GM12878 (cell line): Measurements from ENCODE around the gene AGBL1. TPM values are rescaled to one million over a fixed set of nuclear protein-coding genes. Genes with fewer than 3 reads are reported as not detected.

Source experiments
- ATAC-seq: fragments of 200-7000 bp; cut with Tn5 transposase; 3 replicates; pipeline ENCODE4 v1.9.1; 2020; ENCODE audit warnings: mild to moderate bottlenecking, moderate library complexity
- BruUV-seq: library from RNA; stranded (reverse); fragments of 400-500 nt; replicated peaks from 2 replicates; lab custom pipeline; 2021; lab: Mats Ljungman, UMichigan
- CTCF ChIA-PET: fragments of 300-600 bp; sonication (Branson Sonifier 250); formaldehyde crosslinking; extraction: SDS; loops from one replicate; lab custom pipeline; 2021; ENCODE audit warnings: inconsistent platforms; lab: Yijun Ruan, JAX
- POLR2A ChIA-PET: fragments of 350-600 bp; formaldehyde crosslinking; extraction: SDS; loops from one replicate; lab custom pipeline; 2021; ENCODE audit warnings: inconsistent platforms; lab: Charles Lee
- RAD21 ChIA-PET: fragments of 300-600 bp; sonication (Branson Sonifier 250); formaldehyde crosslinking; loops from one replicate; lab custom pipeline; 2023; ENCODE audit warnings: antibody characterized with exemption; ENCODE audit not compliant: unreplicated experiment; lab: Charles Lee
- SMC1A ChIA-PET: fragments of 300-600 bp; sonication (Branson Sonifier 250); formaldehyde crosslinking; loops from one replicate; lab custom pipeline; 2023; ENCODE audit not compliant: unreplicated experiment, uncharacterized antibody; lab: Charles Lee
- DNase-seq: peaks from one replicate; pipeline ENCODE4 v3.0.0-alpha.2; 2011; ENCODE audit warnings: low read depth, low spot score
- FAIRE-seq: peaks from 3 replicates; lab custom pipeline; 2011; peaks lifted over from hg19 to GRCh38; lab: Jason Lieb, UNC
- H2AFZ ChIP-seq: 2 replicates; pipeline ENCODE4 v1.6.0; 2011; ENCODE audit warnings: low read depth, low read length, control low read depth; ENCODE audit not compliant: control insufficient read depth
- H3K27ac ChIP-seq: 2 replicates; pipeline ENCODE4 v1.5.1; 2011; ENCODE audit warnings: control low read depth; ENCODE audit not compliant: control insufficient read depth, insufficient read depth
- H3K27me3 ChIP-seq, 2 experiments: replicated peaks in 1 of 2; 2 replicates each; pipeline versions ENCODE4 v1.6.0 to v1.6.1; 2011; ENCODE audit warnings: low read length in 1 of 2; ENCODE audit not compliant: control insufficient read depth in 2 of 2, insufficient read depth in 2 of 2
- H3K36me3 ChIP-seq, 2 experiments: 2 replicates each; pipeline ENCODE4 v1.5.1; 2011; ENCODE audit warnings: low read length in 1 of 2; ENCODE audit not compliant: control insufficient read depth in 2 of 2, insufficient read depth in 2 of 2
- H3K4me1 ChIP-seq: 2 replicates; pipeline ENCODE4 v1.6.1; 2011; ENCODE audit warnings: mild to moderate bottlenecking, low read length, moderate library complexity, mixed read lengths; ENCODE audit not compliant: control insufficient read depth, insufficient read depth
- H3K4me2 ChIP-seq: 2 replicates; pipeline ENCODE4 v1.6.0; 2011; ENCODE audit warnings: control low read depth; ENCODE audit not compliant: control insufficient read depth, insufficient read depth
- H3K4me3 ChIP-seq: fragments of 200-600 bp; sonication (generic); 2 replicates; pipeline ENCODE4 v1.5.1; 2016
- H3K79me2 ChIP-seq: 2 replicates; pipeline ENCODE4 v1.6.0; 2011; ENCODE audit warnings: low read length; ENCODE audit not compliant: control insufficient read depth, insufficient read depth
- H3K9ac ChIP-seq: 2 replicates; pipeline ENCODE4 v1.8.0; 2011; ENCODE audit warnings: low read length, control low read depth, mixed read lengths; ENCODE audit not compliant: control insufficient read depth, insufficient read depth
- H3K9me3 ChIP-seq: replicated peaks from 3 replicates; pipeline ENCODE4 v1.5.1; 2011; ENCODE audit warnings: mild to moderate bottlenecking, low read length; ENCODE audit not compliant: control insufficient read depth, insufficient read depth
- H4K20me1 ChIP-seq: 2 replicates; pipeline ENCODE4 v1.6.0; 2011; ENCODE audit not compliant: control insufficient read depth, insufficient read depth
- ASH2L ChIP-seq: fragments of 300-600, 200-600 bp; sonication (generic); IDR thresholded peaks from 2 replicates; pipeline ENCODE4 v1.6.1; 2017; ENCODE audit warnings: low read depth, mild to moderate bottlenecking, borderline replicate concordance
- CBFB ChIP-seq: IDR thresholded peaks from 2 replicates; pipeline ENCODE4 v1.6.1; 2016; ENCODE audit warnings: antibody characterized with exemption, low read depth
- GABPA ChIP-seq: IDR thresholded peaks from 2 replicates; pipeline ENCODE4 v1.6.1; 2014; ENCODE audit warnings: antibody characterized with exemption, low read depth, mild to moderate bottlenecking, inconsistent platforms
- IKZF2 ChIP-seq, 2 experiments: fragments of 450-650 bp; IDR thresholded peaks; 2 replicates each; pipeline ENCODE4 v1.6.1; 2017; ENCODE audit warnings: mild to moderate bottlenecking in 2 of 2, moderate library complexity in 2 of 2
- MTA2 ChIP-seq: fragments of 450-650 bp; IDR thresholded peaks from 2 replicates; pipeline ENCODE4 v1.6.1; 2016; ENCODE audit warnings: low read depth, mild to moderate bottlenecking, moderate library complexity
- NBN ChIP-seq: fragments of 450-650 bp; IDR thresholded peaks from 2 replicates; pipeline ENCODE4 v1.6.1; 2016
- NFXL1 ChIP-seq: fragments of 450-650 bp; IDR thresholded peaks from 2 replicates; pipeline ENCODE4 v1.6.1; 2017; ENCODE audit warnings: antibody characterized with exemption, mild to moderate bottlenecking, borderline replicate concordance
- POLR2A ChIP-seq: IDR thresholded peaks from 2 replicates; pipeline ENCODE4 v1.6.1; 2011; ENCODE audit warnings: low read depth, mild to moderate bottlenecking, low read length
- RAD21 ChIP-seq: IDR thresholded peaks from 2 replicates; pipeline ENCODE4 v1.6.1; 2011; ENCODE audit warnings: mild to moderate bottlenecking, low read depth, low read length, moderate library complexity; ENCODE audit not compliant: insufficient read depth
- SMARCA5 ChIP-seq: fragments of 450-650 bp; IDR thresholded peaks from 2 replicates; pipeline ENCODE4 v1.6.1; 2017; ENCODE audit warnings: mild to moderate bottlenecking
- SUZ12 ChIP-seq: fragments of 200-600 bp; sonication (generic); IDR thresholded peaks from one replicate; pipeline ENCODE4 v1.6.1; 2018; ENCODE audit warnings: antibody characterized with exemption, mild to moderate bottlenecking; ENCODE audit not compliant: unreplicated experiment
- TAF1 ChIP-seq: IDR thresholded peaks from 2 replicates; pipeline ENCODE4 v1.6.1; 2011; ENCODE audit warnings: mild to moderate bottlenecking, low read depth, low read length, borderline replicate concordance
- TCF12 ChIP-seq: IDR thresholded peaks from 2 replicates; pipeline ENCODE4 v1.6.1; 2011; ENCODE audit warnings: low read depth, mild to moderate bottlenecking, low read length
- TCF3 ChIP-seq: IDR thresholded peaks from 2 replicates; pipeline ENCODE4 v1.6.1; 2012; ENCODE audit warnings: low read depth, mild to moderate bottlenecking, low read length, borderline replicate concordance; ENCODE audit not compliant: insufficient read depth
- YBX1 ChIP-seq: fragments of 450-650 bp; IDR thresholded peaks from 2 replicates; pipeline ENCODE4 v1.6.1; 2016; ENCODE audit warnings: antibody characterized with exemption
- ZNF622 ChIP-seq: fragments of 450-650 bp; IDR thresholded peaks from 2 replicates; pipeline ENCODE4 v1.6.1; 2017; ENCODE audit warnings: mild to moderate bottlenecking, inconsistent platforms
- WGBS: methylation state at CpG from one replicate; pipeline ENCODE4 v1.1.6; 2016; ENCODE audit warnings: low lambda C conversion rate; ENCODE audit not compliant: insufficient replicate concordance, insufficient coverage; ENCODE audit errors: missing lambda C conversion rate; 5-methylcytosine and 5-hydroxymethylcytosine counted together
- in situ Hi-C: fragments of 300-500 bp; cut with MboI; formaldehyde crosslinking; loops from 9 replicates; pipeline ENCODE4 v1.14.3; 2018; ENCODE audit warnings: mixed read lengths
- intact Hi-C: fragments of 100-400 bp; cut with micrococcal nuclease; formaldehyde crosslinking; loops from one replicate; pipeline ENCODE4 v1.14.2; 2022; ENCODE audit not compliant: unreplicated experiment
- polyA plus RNA-seq, 11 experiments: library from polyadenylated mRNA; depleted of rRNA in 4 of 11; unstranded in 6 of 11; stranded (reverse) in 5 of 11; fragments of >200 nt; fragmentation: Nextera tagmentation in 4 of 11; fragmentation: Illumina TruSeq in 1 of 11; extraction: Ambion mirVana in 4 of 11; extraction: Trizol in 1 of 11; gene quantifications; 1 replicate in 1 of 11; 2 replicates in 10 of 11; pipeline versions ENCODE4 v1.2.1 to v1.2.3, GENCODE V29; 2011 to 2016; ENCODE audit warnings: inconsistent platforms in 2 of 11, missing spikeins in 2 of 11, low read depth in 1 of 11
- total RNA-seq, 4 experiments: library from RNA; depleted of rRNA in 3 of 4; stranded (reverse); fragments of >200 nt in 3 of 4; fragmentation: Illumina TruSeq in 1 of 4; extraction: Trizol in 1 of 4; gene quantifications; 2 replicates each; pipeline versions ENCODE4 v1.2.1 to v1.2.3, GENCODE V29; 2013 to 2021
- TF ChIP-seq, protein P1 (sequence below): fragments of 450-650 bp; IDR thresholded peaks from 2 replicates; pipeline ENCODE4 v1.6.1; 2014; ENCODE audit warnings: mild to moderate bottlenecking
- TF ChIP-seq, protein P2 (sequence below): fragments of 450-650 bp; IDR thresholded peaks from 2 replicates; pipeline ENCODE4 v1.6.1; 2018; ENCODE audit warnings: borderline replicate concordance, mild to moderate bottlenecking; ENCODE audit not compliant: partially characterized antibody
- TF ChIP-seq, protein P3 (sequence below): fragments of 150-350 bp; IDR thresholded peaks from 2 replicates; pipeline ENCODE4 v1.6.1; 2016; ENCODE audit warnings: low read depth, low read length

Gene AGBL1
- total and polyA plus RNA-seq, 10 of the 15 experiments (the other 5 are each of a cell fraction or from before 2014, with no cell fraction given), result not detected

DNA sequence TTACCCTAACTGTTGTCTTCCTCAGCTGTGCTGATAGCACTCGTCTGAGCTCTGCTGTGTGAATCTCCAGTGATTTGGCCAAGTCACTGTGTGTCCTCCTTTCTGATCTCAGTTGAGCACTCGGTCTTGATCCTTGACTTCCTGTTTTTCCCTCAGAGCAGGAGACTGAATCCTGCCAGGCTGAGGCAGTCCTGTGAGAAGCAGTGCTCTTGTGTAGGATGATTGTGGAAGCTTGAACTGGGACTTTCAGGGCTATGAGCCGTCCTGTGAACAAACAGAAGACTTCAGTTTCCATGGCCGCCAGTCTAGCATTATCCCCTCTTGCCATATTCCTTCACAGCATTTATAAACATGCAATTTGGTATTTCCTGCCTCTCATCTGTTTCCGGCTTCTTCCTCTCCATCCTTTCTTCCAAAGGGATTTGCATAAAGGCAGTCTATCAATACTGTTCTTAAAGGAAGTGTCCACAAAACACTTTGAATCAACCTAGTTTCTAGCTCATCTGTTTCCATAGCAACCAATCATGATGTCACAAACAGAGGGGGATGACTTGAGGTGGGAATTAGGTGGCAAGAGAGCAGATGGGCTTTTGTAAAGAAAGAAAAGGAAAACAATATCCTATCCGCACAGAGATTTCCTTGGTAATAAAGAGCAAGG, 237.2 kb downstream of the AGBL1 start:
- DNase-seq (no peak), FAIRE-seq (no peak), ATAC-seq (no peak)
- H3K36me3 ChIP-seq, result no peaks in the 10 kb centered on the region
- ChIA-PET CTCF (interaction anchor here (0.6 kb wide), 1 partner anchor 1005 kb away, joined by 3 read pairs; no protein-coding TSS in a partner anchor), RAD21 (interaction anchor here (1.0 to 1.4 kb wide), 2 partner anchors 15 kb away, joined by 3 read pairs; no protein-coding TSS in a partner anchor), POLR2A (no interaction called here), SMC1A (interaction anchor here (0.6 to 1.3 kb wide), 4 partner anchors 9 to 16 kb away, joined by 3 read pairs; no protein-coding TSS in a partner anchor)
- no peaks in the 10 kb centered on the region; the same call in 2 of the 3 replicates for H3K9me3 ChIP-seq
- no peaks in the 10 kb centered on the region for H3K79me2 ChIP-seq
- no peaks in the 10 kb centered on the region for H4K20me1 ChIP-seq
- H3K4me3 ChIP-seq, result no peak overlapping the region
- in situ Hi-C loops (no loop called here), intact Hi-C loops (no loop called here)
- no peak overlapping the region for H3K9ac ChIP-seq
- H2AFZ ChIP-seq, result no peak overlapping the region
- no peak overlapping the region for H3K27ac ChIP-seq
- H3K27me3 ChIP-seq, result no peaks in the 10 kb centered on the region
- WGBS, result 17% methylated on average over 6 of the region's 6 CpGs
- H3K4me2 ChIP-seq, result no peak overlapping the region
- H3K4me1 ChIP-seq, result no peaks in the 10 kb centered on the region
- no TSS peak for BruUV-seq
- TF ChIP-seq TCF12 (no peak), MTA2 (no peak), POLR2A (no peak), NFXL1 (no peak), ASH2L (no peak), RAD21 (no peak), IKZF2 (IDR thresholded peaks at IDR 0.05) (no peak), CBFB (no peak), TCF3 (no peak), YBX1 (no peak), GABPA (no peak), SMARCA5 (no peak), TAF1 (no peak), NBN (no peak), SUZ12 (no peak), ZNF622 (no peak)
- TF ChIP-seq, protein P1, sequence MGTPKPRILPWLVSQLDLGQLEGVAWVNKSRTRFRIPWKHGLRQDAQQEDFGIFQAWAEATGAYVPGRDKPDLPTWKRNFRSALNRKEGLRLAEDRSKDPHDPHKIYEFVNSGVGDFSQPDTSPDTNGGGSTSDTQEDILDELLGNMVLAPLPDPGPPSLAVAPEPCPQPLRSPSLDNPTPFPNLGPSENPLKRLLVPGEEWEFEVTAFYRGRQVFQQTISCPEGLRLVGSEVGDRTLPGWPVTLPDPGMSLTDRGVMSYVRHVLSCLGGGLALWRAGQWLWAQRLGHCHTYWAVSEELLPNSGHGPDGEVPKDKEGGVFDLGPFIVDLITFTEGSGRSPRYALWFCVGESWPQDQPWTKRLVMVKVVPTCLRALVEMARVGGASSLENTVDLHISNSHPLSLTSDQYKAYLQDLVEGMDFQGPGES, result no peak
- TF ChIP-seq, protein P2, sequence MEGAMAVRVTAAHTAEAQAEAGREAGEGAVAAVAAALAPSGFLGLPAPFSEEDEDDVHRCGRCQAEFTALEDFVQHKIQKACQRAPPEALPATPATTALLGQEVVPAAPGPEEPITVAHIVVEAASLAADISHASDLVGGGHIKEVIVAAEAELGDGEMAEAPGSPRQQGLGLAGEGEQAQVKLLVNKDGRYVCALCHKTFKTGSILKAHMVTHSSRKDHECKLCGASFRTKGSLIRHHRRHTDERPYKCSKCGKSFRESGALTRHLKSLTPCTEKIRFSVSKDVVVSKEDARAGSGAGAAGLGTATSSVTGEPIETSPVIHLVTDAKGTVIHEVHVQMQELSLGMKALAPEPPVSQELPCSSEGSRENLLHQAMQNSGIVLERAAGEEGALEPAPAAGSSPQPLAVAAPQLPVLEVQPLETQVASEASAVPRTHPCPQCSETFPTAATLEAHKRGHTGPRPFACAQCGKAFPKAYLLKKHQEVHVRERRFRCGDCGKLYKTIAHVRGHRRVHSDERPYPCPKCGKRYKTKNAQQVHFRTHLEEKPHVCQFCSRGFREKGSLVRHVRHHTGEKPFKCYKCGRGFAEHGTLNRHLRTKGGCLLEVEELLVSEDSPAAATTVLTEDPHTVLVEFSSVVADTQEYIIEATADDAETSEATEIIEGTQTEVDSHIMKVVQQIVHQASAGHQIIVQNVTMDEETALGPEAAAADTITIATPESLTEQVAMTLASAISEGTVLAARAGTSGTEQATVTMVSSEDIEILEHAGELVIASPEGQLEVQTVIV, result no peak
- TF ChIP-seq, protein P3, sequence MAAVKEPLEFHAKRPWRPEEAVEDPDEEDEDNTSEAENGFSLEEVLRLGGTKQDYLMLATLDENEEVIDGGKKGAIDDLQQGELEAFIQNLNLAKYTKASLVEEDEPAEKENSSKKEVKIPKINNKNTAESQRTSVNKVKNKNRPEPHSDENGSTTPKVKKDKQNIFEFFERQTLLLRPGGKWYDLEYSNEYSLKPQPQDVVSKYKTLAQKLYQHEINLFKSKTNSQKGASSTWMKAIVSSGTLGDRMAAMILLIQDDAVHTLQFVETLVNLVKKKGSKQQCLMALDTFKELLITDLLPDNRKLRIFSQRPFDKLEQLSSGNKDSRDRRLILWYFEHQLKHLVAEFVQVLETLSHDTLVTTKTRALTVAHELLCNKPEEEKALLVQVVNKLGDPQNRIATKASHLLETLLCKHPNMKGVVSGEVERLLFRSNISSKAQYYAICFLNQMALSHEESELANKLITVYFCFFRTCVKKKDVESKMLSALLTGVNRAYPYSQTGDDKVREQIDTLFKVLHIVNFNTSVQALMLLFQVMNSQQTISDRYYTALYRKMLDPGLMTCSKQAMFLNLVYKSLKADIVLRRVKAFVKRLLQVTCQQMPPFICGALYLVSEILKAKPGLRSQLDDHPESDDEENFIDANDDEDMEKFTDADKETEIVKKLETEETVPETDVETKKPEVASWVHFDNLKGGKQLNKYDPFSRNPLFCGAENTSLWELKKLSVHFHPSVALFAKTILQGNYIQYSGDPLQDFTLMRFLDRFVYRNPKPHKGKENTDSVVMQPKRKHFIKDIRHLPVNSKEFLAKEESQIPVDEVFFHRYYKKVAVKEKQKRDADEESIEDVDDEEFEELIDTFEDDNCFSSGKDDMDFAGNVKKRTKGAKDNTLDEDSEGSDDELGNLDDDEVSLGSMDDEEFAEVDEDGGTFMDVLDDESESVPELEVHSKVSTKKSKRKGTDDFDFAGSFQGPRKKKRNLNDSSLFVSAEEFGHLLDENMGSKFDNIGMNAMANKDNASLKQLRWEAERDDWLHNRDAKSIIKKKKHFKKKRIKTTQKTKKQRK, result no peak
